Fibroblast of villous mesenchyme (primary cell): ENCODE results near the gene FBL. TPM values are rescaled to one million over a fixed set of nuclear protein-coding genes. Genes with fewer than 3 reads are reported as not detected.

Experiments
- DNase-seq: peaks from one replicate; pipeline ENCODE4 v3.0.0-alpha.2; 2010; ENCODE audit warnings: low read depth
- H3K4me3 ChIP-seq: 2 replicates; pipeline ENCODE4 v1.5.1; 2011; ENCODE audit warnings: low read depth, mild to moderate bottlenecking, low read length
- total RNA-seq: library from RNA; depleted of rRNA; stranded (reverse); fragments of >200 nt; gene quantifications from 2 replicates; pipeline ENCODE4 v1.2.3, GENCODE V29; 2012
- TF ChIP-seq, protein P1 (sequence below): IDR thresholded peaks from 2 replicates; pipeline ENCODE4 v1.5.1; 2012; ENCODE audit warnings: low read depth, mild to moderate bottlenecking, low read length; ENCODE audit not compliant: insufficient read depth

FBL gene
- total RNA-seq, 1 donor, result 83.3 TPM

DNA sequence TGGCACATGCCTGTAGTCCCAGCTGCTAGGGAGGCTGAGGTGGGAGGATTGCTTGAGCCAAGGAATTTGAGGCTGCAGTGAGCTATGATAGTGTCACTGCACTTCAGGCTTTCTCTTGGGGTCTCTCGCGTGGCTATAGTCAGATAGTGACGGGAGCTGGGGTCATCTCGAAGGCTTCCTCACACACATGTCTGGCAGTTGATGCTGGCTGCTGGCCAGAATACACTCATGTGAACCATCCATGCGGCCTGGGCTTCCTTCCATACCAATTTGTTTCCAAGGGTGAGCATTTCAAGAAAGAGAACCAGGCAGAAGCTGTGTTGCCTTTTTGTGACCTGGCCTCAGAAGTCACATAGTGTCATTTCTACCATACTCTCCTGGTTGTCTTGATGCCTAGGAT, 41.1 kb downstream of the FBL start:
- no peak for DNase-seq
- TF ChIP-seq, protein P1, sequence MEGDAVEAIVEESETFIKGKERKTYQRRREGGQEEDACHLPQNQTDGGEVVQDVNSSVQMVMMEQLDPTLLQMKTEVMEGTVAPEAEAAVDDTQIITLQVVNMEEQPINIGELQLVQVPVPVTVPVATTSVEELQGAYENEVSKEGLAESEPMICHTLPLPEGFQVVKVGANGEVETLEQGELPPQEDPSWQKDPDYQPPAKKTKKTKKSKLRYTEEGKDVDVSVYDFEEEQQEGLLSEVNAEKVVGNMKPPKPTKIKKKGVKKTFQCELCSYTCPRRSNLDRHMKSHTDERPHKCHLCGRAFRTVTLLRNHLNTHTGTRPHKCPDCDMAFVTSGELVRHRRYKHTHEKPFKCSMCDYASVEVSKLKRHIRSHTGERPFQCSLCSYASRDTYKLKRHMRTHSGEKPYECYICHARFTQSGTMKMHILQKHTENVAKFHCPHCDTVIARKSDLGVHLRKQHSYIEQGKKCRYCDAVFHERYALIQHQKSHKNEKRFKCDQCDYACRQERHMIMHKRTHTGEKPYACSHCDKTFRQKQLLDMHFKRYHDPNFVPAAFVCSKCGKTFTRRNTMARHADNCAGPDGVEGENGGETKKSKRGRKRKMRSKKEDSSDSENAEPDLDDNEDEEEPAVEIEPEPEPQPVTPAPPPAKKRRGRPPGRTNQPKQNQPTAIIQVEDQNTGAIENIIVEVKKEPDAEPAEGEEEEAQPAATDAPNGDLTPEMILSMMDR, result no peak
- H3K4me3 ChIP-seq, result no peak overlapping the region

DNA sequence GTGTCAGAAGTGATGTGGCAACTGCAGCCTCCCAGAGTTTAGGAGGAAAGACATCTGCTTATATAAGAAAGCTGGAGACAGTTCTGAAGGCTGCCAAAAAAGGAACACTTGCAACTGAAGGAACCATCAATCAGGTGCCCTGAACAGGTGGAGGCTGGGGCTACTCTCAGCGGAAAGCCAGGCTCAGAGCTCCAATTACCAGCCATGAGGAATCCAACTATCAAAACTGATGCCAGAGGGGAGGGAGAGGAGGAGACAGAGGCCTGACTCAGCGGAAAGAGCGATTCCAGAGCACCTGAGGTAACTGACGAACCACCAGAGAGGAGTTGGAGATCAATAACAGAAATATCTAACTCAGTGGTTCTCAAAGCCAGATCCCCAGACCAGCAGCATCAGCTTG, 43.2 kb downstream of the FBL start:
- DNase-seq, result no peak
- H3K4me3 ChIP-seq, result no peak overlapping the region
- TF ChIP-seq, protein P1, result no peak

DNA sequence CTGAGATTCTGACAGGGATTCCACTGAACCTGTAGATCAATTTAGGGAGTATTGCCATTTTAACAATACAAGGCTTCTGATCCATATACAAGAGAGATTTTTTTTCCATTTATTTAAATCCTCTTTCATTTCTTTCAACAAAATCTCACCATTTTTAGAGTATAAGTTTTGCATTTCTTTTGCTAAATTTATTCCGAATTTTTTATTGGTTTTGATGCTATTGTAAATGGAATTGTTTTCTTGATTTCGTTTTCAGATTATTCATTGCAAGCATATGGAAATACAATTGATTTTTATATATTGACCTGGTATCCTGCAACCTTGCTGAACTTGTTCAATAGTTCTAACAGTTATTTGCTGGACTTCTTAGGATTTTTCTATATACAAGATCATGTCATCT, 49.1 kb downstream of the FBL start:
- no peak for DNase-seq
- TF ChIP-seq, protein P1, result no peak

DNA sequence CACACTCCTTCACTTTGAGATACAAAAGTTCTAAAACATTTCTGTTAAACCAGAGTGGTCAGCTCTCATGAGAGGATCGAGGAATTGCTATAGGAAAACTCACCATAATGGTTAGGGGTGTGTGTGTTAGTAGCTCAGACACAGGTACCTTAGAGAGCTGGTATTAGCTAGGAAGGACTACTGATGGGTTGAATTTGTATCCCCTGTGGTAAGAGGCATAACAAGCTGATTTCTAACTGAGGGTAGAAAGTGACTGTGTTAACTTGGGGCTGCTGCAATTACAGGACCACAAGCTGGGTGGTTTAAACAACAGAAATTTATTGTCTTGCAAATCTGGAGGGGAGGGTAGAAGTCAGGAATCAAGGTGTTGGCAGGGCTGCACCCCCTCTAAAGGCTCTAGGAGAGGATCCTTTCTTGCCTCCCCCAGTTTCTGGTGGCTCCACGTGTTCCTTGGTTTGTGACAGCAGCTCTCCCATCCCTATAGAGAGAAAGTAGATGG, 50.1 kb downstream of the FBL start:
- DNase-seq, result no peak
- no peak overlapping the region for H3K4me3 ChIP-seq
- TF ChIP-seq, protein P1, result no peak

More for the DNA sequence above, 49.1 kb downstream of the FBL start:
- no peak overlapping the region for H3K4me3 ChIP-seq

DNA sequence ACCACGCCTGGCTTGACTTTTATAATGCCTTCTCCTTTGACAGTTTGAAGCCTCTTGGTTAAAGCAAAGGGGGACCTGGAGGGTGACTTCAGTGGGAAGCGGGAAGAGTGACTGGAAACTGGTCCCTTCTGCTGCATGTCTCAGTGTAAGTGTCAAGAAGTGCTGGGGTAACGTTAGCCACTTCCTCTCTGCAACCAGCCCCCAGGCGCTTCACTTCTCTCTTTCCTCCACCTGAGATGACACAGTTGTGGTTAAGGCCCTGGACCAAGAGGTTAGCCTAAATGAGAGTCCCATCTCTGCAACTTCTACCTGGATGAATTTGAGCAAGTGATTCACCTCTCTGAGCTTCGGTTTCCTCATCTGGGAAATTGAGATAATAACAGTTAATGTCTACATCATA, 51.2 kb downstream of the FBL start:
- no peak overlapping the region for H3K4me3 ChIP-seq
- TF ChIP-seq, protein P1, result no peak
- no peak for DNase-seq

DNA sequence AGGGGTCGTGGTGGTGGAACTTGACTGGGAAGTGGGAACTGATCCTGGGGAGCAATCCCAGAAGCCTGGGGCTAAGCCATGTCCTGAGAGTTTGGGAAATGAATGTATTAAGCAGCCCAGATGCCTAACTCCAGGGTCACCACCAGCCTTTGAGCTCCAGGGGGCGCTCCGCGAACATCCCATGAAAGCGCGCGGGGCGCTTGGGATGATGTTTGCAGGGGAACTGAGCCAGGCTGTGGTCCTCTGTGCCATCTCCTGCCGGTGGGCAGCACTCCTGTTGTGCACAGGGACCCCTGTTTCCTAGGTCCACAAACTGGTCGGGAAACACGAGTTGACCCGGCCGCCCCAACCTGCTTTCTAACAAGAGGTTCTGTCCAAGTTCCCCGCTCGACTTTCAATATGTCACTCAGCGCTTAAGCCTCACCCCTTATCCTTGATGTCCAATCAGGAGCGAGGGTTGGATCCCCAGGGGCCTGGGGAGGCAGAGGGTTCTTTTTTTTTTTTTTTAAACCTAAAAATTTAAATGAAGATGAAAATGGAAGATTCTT, 53.1 kb downstream of the FBL start:
- TF ChIP-seq, protein P1, result peak; percentile 97
- H3K4me3 ChIP-seq, result peak overlapping the region; percentile 63
- peak; percentile 79 for DNase-seq

DNA sequence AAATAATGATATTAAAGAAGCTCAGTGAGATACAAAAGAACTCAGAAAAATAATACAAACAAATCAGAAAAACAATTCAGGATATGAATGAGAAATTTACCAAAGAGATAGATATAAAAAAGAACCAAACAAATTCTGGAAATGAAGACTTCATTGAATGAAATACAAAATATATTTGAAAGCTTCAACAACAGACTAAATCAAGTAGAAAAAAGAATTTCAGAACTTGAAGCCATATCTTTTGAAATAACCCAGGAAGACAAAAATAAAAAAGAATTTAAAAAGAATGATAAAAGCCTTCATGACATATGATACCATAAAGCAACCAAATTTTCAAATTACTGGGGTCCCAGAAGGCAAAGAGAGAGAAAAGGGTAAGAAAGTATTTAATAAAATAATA, 57.9 kb downstream of the FBL start:
- no peak for DNase-seq
- TF ChIP-seq, protein P1, result no peak
- H3K4me3 ChIP-seq, result no peak overlapping the region
